UCSD-AML1 (cell line): ENCODE data around the gene CLCN1.

Experiments used
- DNase-seq: peaks from one replicate; lab custom pipeline; 2025; ENCODE audit not compliant: unreplicated experiment; lab: John Stamatoyannopoulos, UW

CLCN1 gene

DNA sequence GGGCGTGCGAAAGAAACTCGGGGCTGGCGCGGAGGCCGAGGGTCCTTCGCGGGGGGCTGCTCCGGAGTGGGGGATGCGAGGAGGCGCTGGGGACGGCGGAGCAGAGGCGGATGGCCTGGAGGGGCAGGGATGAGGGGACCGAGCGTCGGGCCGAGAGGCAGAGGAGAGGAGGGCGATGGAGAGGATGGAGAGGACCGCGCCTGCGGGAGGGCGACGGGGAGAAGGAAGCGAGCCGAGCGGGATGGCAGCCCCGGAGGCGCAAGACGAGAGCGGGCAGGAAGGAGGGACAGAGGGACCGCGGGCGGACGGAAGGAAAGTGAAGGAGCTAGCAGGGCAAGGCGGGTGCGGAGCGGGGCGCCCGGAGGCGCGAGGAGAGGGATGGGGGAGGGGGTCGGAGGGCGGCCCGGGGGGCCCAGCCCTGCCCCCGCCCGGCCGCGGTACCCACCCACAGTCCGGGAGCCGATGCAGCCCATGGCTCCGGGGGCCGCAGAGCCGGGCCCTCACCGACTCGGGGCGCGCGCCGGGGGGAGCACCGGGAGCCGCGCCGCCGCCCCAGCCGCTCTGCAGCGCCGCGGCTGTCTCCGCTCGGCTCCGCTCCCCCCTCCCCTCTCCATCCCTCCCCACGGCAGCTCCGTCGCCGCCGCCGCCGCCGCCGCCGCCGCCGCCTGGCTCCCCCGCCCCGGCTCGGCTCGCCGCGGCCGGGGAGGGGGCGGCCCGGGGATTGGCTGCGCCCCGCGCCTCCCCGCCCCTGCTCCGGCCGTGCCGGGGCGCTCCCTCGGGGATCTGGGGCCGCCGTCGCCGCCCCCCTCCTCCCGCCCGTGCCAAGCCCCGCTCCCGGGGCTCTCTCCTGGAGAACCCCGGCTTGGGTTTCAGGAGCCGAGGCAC lies 46.5 kb downstream of the CLCN1 start, which contains the start of gene FAM131B:
FAM131B (minus strand) TSS at position 583 of the 885 bp plus-strand sequence; CDS start at position 473, 110 bp downstream.
- DNase-seq: no peak

DNA sequence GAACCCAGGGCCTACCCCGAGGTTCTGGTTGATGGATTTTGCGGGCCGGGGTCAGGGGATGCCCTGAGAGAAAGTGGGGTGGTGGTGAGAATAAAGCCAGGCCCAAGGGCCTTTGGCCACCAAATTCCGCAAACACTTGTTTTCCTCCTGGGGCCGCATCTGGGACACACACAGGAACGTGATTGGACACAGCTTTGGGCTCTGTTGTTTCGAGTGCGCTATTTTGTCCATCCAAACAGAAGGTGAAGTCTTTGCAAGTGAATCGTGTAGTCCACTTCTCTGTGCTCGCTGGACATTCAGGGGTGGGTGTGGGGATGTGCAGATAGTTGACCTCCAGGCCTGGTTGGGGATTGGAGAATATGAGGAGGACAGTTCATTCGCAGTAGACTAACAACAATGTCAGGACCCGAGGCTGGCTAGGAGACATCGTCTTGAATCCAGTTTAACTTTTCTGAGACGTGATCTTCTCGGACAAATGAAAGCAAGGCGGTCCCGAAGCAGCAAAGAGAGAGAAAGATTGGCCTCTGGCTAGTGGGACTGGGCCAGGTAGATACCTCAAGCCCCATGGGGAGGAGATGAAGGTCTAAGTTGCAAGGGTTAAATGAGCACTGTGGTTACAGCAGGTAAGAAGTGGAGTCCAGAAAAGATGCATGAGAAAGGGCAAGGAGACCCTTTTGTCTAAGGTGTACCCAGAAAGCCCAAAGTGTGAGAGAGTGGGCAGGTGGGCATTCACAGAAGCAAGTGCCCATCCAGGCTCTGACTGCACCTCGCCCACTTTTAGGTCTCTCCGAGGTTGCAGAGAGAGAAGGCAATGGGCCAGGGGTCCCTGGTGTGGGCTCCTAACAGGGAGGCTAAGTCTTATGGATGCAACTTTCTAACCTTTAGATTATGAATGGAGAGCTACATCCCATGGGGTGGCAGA lies 47.4 kb downstream of the CLCN1 start:
- no peak for DNase-seq

DNA sequence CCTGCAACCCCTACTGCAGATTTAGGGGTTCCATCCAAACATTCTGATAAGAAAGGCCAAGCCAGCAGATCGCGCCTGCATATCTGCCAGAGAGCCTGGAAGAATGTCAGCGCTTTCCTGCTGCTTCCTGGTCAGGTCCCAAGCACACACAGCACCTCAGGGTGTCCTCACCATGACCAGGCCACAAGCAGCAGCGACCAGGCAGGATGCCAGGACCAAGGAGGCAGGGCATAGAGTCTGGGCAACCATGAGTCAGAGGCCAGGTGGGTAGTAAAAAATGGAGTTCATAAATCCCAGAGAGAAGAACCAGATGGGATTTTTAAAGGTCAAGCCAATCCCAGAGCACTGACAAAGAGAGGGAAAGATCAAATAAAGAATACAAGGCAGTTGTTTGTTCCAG lies 52.1 kb downstream of the CLCN1 start:
- no peak for DNase-seq

DNA sequence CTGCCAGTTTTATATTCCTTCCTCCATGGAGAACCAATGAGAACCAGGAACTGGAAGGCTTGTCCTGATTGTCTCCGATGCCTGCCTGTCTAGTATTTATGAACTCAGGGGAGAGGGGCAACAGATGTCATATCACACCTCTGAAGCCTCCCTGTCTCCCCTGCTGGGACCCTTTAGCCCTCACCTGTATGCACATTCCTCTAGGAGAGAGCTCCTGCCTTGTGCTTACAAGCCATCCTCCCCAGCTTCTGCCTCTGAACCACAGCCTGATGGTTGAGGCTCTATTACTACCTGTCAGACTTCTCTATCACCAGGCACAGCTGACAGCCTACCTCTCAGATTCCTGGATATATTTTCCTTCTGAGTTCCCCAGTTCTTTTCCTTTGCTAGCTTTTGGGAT lies 52.5 kb downstream of the CLCN1 start:
- DNase-seq: no peak

GRCh38 chr7:143369678-143370651 lies 54.1 kb downstream of the CLCN1 start:
- DNase-seq: no peak

- no peak for DNase-seq
Observed at GRCh38 chr7:143372070-143372469, 56.2 kb downstream of the CLCN1 start.

DNA sequence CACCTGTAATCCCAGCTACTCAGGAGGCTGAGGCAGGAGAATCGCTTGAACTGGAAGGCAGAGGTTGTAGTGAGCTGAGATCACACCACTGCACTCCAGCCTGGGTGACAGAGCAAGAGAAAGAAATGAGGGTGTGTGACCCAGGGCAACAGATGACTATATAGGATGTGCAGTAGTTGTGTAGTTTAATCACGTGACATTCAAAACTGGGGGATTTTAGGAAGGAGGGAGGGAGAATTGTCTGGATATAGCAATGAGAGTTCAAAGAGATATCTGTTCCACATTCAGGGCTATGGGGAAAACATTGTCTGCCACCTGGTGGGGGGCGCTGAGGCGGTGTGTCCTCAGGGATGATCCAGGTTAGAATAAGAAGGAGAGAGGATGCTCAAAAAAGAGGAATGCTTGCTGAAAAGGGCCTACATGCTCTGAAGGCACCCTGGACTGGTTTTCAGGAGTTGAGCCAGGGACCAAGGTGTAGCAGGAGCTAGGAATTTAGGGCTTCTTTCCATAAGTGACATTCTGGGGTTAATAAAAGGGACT lies 57.4 kb downstream of the CLCN1 start:
- no peak for DNase-seq

GRCh38 chr7:143374561-143374960 lies 58.6 kb downstream of the CLCN1 start:
- DNase-seq: no peak

- no peak for DNase-seq
Observed at GRCh38 chr7:143375298-143376034, 59.6 kb downstream of the CLCN1 start.

GRCh38 chr7:143376396-143376795 lies 60.5 kb downstream of the CLCN1 start:
- DNase-seq: peak; percentile 30

GRCh38 chr7:143379611-143380259 lies 63.8 kb downstream of the CLCN1 start:
- no peak for DNase-seq

- DNase-seq: peak; percentile 82
Observed at GRCh38 chr7:143380260-143380645, 64.3 kb downstream of the CLCN1 start.

GRCh38 chr7:143380646-143381426 lies 64.9 kb downstream of the CLCN1 start, which contains the start of gene ZYX:
Gene ZYX, plus strand, starts transcription at chr7:143381345. Its CDS starts 227 bp downstream, at chr7:143381572.
- peak; percentile 90 for DNase-seq

- DNase-seq: no peak
Observed at GRCh38 chr7:143381427-143382125, 65.7 kb downstream of the CLCN1 start.

GRCh38 chr7:143382126-143382790 lies 66.3 kb downstream of the CLCN1 start:
- DNase-seq: no peak

DNA sequence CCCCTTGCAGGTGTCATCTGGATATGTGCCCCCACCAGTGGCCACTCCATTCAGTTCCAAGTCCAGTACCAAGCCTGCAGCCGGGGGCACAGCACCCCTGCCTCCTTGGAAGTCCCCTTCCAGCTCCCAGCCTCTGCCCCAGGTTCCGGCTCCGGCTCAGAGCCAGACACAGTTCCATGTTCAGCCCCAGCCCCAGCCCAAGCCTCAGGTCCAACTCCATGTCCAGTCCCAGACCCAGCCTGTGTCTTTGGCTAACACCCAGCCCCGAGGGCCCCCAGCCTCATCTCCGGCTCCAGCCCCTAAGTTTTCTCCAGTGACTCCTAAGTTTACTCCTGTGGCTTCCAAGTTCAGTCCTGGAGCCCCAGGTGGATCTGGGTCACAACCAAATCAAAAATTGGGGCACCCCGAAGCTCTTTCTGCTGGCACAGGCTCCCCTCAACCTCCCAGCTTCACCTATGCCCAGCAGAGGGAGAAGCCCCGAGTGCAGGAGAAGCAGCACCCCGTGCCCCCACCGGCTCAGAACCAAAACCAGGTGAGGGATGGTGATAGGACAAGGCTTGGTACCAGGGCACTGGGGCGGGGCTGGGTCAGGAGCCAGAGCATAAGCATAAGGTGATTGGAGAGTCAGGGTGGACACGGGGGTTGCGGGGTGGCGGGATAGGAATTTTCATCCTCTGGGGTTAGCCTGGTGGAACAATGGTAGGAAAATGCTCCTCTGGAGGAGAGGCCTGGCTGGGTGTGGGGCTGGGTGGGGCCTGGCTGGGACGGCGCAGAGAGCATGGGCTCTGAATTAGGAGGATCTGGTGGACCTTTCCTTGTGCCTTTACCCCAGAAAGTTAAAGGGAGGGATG lies 67.1 kb downstream of the CLCN1 start:
- no peak for DNase-seq
